Activated CD8-positive, alpha-beta memory T cell treated with anti-CD3 and anti-CD28 coated beads for 36 hours (primary cell): ENCODE results near the gene LARGE1. TPM values are rescaled to one million over a fixed set of nuclear protein-coding genes. Genes with fewer than 3 reads are reported as not detected.

Experiments
- CTCF ChIA-PET: fragments of 350-600 bp; sonication (Branson Sonifier 250); formaldehyde crosslinking; loops from one replicate; lab custom pipeline; 2021; ENCODE audit warnings: antibody characterized with exemption; lab: Charles Lee
- POLR2A ChIA-PET: fragments of 350-600 bp; sonication (Branson Sonifier 250); formaldehyde crosslinking; loops from one replicate; lab custom pipeline; 2021; ENCODE audit warnings: antibody characterized with exemption; lab: Charles Lee
- total RNA-seq, 2 experiments: library from RNA; stranded (reverse); gene quantifications; one replicate each; pipeline ENCODE4 v1.2.3, GENCODE V29; 2021

The LARGE1 gene
- total RNA-seq, 2 experiments from 2014 or later, result 0.17 to 0.38 TPM

GRCh38 chr22:33299245-33299956 is 620.9 kb downstream of the LARGE1 start:
- POLR2A ChIA-PET, result no interaction called here
- CTCF ChIA-PET, result no interaction called here

GRCh38 chr22:33296941-33297340 is 623.3 kb downstream of the LARGE1 start:
- CTCF ChIA-PET, result interaction anchor here (0.7 kb wide), 1 partner anchor 46 kb away, joined by 3 read pairs; no protein-coding TSS in a partner anchor

GRCh38 chr22:33288078-33288477 is 632.2 kb downstream of the LARGE1 start:
- POLR2A ChIA-PET, result no interaction called here
- CTCF ChIA-PET, result no interaction called here

More at GRCh38 chr22:33296941-33297340, 623.3 kb downstream of the LARGE1 start:
- POLR2A ChIA-PET, result no interaction called here

- CTCF ChIA-PET, result no interaction called here
- POLR2A ChIA-PET, result no interaction called here
Observed at GRCh38 chr22:33275073-33275443, 645.2 kb downstream of the LARGE1 start.

- CTCF ChIA-PET, result interaction anchor here (1.0 kb wide), 1 partner anchor 12 kb away, joined by 3 read pairs; no protein-coding TSS in a partner anchor
- POLR2A ChIA-PET, result no interaction called here
Observed at GRCh38 chr22:33274214-33275072, 645.8 kb downstream of the LARGE1 start.

GRCh38 chr22:33272871-33273270 is 647.4 kb downstream of the LARGE1 start:
- CTCF ChIA-PET, result no interaction called here
- POLR2A ChIA-PET, result no interaction called here

- ChIA-PET POLR2A (no interaction called here), CTCF (no interaction called here)
Observed at GRCh38 chr22:33272180-33272579, 648.1 kb downstream of the LARGE1 start.

GRCh38 chr22:33271390-33272161 is 648.7 kb downstream of the LARGE1 start:
- ChIA-PET CTCF (no interaction called here), POLR2A (no interaction called here)

GRCh38 chr22:33270596-33270995 is 649.7 kb downstream of the LARGE1 start:
- POLR2A ChIA-PET, result no interaction called here
- CTCF ChIA-PET, result no interaction called here

GRCh38 chr22:33261699-33262098 is 658.6 kb downstream of the LARGE1 start:
- CTCF ChIA-PET, result interaction anchor here (1.3 kb wide), 1 partner anchor 13 kb away, joined by 3 read pairs; no protein-coding TSS in a partner anchor
- POLR2A ChIA-PET, result no interaction called here

- POLR2A ChIA-PET, result no interaction called here
- CTCF ChIA-PET, result no interaction called here
Observed at GRCh38 chr22:33260498-33260897, 659.8 kb downstream of the LARGE1 start.

- POLR2A ChIA-PET, result no interaction called here
- CTCF ChIA-PET, result no interaction called here
Observed at GRCh38 chr22:33255791-33256190, 664.5 kb downstream of the LARGE1 start.

- POLR2A ChIA-PET, result no interaction called here
- CTCF ChIA-PET, result no interaction called here
Observed at GRCh38 chr22:33248948-33249347, 671.3 kb downstream of the LARGE1 start.

GRCh38 chr22:33247758-33248157 is 672.5 kb downstream of the LARGE1 start:
- POLR2A ChIA-PET, result no interaction called here
- CTCF ChIA-PET, result no interaction called here

- CTCF ChIA-PET, result no interaction called here
- POLR2A ChIA-PET, result no interaction called here
Observed at GRCh38 chr22:33242078-33242477, 678.2 kb downstream of the LARGE1 start.

- POLR2A ChIA-PET, result no interaction called here
Observed at GRCh38 chr22:33240888-33241475, 679.3 kb downstream of the LARGE1 start.

GRCh38 chr22:33232071-33232470 is 688.2 kb downstream of the LARGE1 start:
- POLR2A ChIA-PET, result no interaction called here

More at GRCh38 chr22:33240888-33241475, 679.3 kb downstream of the LARGE1 start:
- CTCF ChIA-PET, result no interaction called here

GRCh38 chr22:33227791-33228190 is 692.5 kb downstream of the LARGE1 start:
- POLR2A ChIA-PET, result no interaction called here
- CTCF ChIA-PET, result no interaction called here

More at GRCh38 chr22:33232071-33232470, 688.2 kb downstream of the LARGE1 start:
- CTCF ChIA-PET, result no interaction called here

- ChIA-PET POLR2A (no interaction called here), CTCF (no interaction called here)
Observed at GRCh38 chr22:33224841-33225240, 695.4 kb downstream of the LARGE1 start.
